ENCODE data around the gene KIF7.

DNA sequence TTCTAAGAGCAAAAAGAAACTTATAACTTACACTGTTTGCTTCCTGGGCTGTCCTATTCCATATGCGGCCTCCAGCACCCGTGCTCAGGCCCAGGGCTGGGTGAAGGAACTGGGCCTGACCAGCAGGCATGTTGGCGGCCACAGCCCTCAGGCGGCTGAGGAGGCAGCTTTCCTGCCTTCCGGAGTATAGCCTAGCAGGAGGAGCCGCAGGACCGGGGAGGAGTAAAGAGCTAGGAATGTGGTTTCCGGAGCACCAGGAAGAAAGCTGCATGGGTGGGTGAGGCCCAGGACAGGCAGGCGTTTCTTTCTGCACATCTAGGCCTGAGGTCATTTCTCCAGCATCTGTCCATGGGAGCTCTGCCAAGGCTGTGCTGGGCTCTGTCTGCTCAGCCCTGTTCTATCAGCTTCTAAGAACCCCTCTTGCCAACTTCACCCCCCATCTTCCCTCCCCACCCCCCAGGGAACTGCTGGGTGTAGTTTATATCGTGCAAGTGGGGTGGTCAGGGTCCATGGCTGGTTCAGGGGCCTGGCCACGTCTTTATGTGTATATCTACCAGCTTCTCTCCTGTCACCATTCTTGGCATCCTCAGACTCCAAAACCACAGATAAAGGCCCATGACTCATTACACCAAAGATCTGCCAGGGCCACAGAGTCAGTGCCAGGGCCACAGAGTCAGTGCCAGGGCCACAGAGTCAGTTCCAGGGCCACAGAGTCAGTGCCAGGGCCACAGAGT is 7.8 kb upstream of the KIF7 start:
- TF ChIP-seq POLR2A (IDR thresholded peaks at IDR 0.05) (no peak), CTCF (IDR thresholded peaks at IDR 0.05) (no peak)
